Colonic mucosa (tissue), 4 donors: Measurements from ENCODE around the gene MRGPRG. TPM values are rescaled to one million over a fixed set of nuclear protein-coding genes. Genes with fewer than 3 reads are reported as not detected.

Experiments used
- DNase-seq: peaks from one replicate; pipeline ENCODE4 v3.0.0-alpha.2; 2020
- H3K27ac ChIP-seq: fragments of 200-600 bp; one replicate; pipeline ENCODE4 v1.8.0; 2021
- H3K27me3 ChIP-seq: fragments of 200-600 bp; one replicate; pipeline ENCODE4 v1.8.0; 2021
- H3K36me3 ChIP-seq: fragments of 200-600 bp; one replicate; pipeline ENCODE4 v1.8.0; 2021
- H3K4me1 ChIP-seq: fragments of 200-600 bp; one replicate; pipeline ENCODE4 v1.8.0; 2021; ENCODE audit warnings: mild to moderate bottlenecking
- H3K4me3 ChIP-seq: fragments of 200-600 bp; one replicate; pipeline ENCODE4 v1.8.0; 2021
- H3K9ac ChIP-seq, 2 donors: one replicate each; pipeline ENCODE4 v1.7.0; 2013; ENCODE audit warnings: control low read depth in 2 of 2, low read depth in 2 of 2, low read length in 2 of 2
- H3K9me3 ChIP-seq: fragments of 200-600 bp; one replicate; pipeline ENCODE4 v1.8.0; 2021
- CTCF ChIP-seq: fragments of 200-600 bp; IDR thresholded peaks from one replicate; pipeline ENCODE4 v1.8.0; 2022; ENCODE audit warnings: antibody characterized with exemption, mild to moderate bottlenecking
- intact Hi-C: fragments of 100-400 bp; cut with DNase I; formaldehyde crosslinking; loops from one replicate; pipeline ENCODE4 v1.14.1; 2022
- total RNA-seq, 2 donors: library from RNA; stranded (reverse); fragmentation: NEBNext Ultra II Directional in 1 of 2; extraction: Animal tissue kit (Norgen Biotek cat#: 25700) in 1 of 2; gene quantifications; one replicate each; pipeline ENCODE4 v1.2.1, GENCODE V29; 2021
- donor health status: healthy.
- donor health status: DM: no; HTN: no; CAD: no.
- donor health status: DM: no; HTN: no; CAD: no.

MRGPRG gene
- total RNA-seq, 2 donors from 2014 or later = not detected

- no peaks in the 10 kb centered on the region for H3K9me3 ChIP-seq
- intact Hi-C loops = no loop called here
- no peaks in the 10 kb centered on the region for H3K36me3 ChIP-seq
- no peak for TF ChIP-seq CTCF
- H3K27me3 ChIP-seq = peaks cover 5% of the 10 kb centered on the region
- H3K4me3 ChIP-seq = no peak overlapping the region
- no peak overlapping the region for H3K9ac ChIP-seq
- no peaks in the 10 kb centered on the region for H3K4me1 ChIP-seq
- DNase-seq = no peak
- H3K27ac ChIP-seq = no peak overlapping the region
Observed at GRCh38 chr11:3175194-3175593, 43.4 kb downstream of the MRGPRG start.

GRCh38 chr11:3174387-3174786, 44.2 kb downstream of the MRGPRG start:
- no peak for TF ChIP-seq CTCF
- no peak for DNase-seq

GRCh38 chr11:3173795-3174194, 44.8 kb downstream of the MRGPRG start:
- H3K4me3 ChIP-seq = no peak overlapping the region
- H3K9me3 ChIP-seq = no peaks in the 10 kb centered on the region
- TF ChIP-seq CTCF = no peak
- no peaks in the 10 kb centered on the region for H3K4me1 ChIP-seq
- no peaks in the 10 kb centered on the region for H3K36me3 ChIP-seq
- intact Hi-C loops = no loop called here
- H3K27ac ChIP-seq = no peak overlapping the region
- no peak for DNase-seq
- H3K27me3 ChIP-seq = peaks cover 19% of the 10 kb centered on the region
- no peak overlapping the region for H3K9ac ChIP-seq

More at GRCh38 chr11:3174387-3174786, 44.2 kb downstream of the MRGPRG start:
- H3K4me3 ChIP-seq = no peak overlapping the region
- intact Hi-C loops = no loop called here
- H3K9ac ChIP-seq = no peak overlapping the region
- peaks cover 13% of the 10 kb centered on the region for H3K27me3 ChIP-seq
- H3K9me3 ChIP-seq = no peaks in the 10 kb centered on the region
- H3K4me1 ChIP-seq = no peaks in the 10 kb centered on the region
- H3K27ac ChIP-seq = no peak overlapping the region
- no peaks in the 10 kb centered on the region for H3K36me3 ChIP-seq

- no peak for DNase-seq
Observed at GRCh38 chr11:3171931-3172560, 46.6 kb downstream of the MRGPRG start.

GRCh38 chr11:3170756-3171650, 47.6 kb downstream of the MRGPRG start:
- H3K27ac ChIP-seq = no peak overlapping the region
- no peaks in the 10 kb centered on the region for H3K9me3 ChIP-seq
- no peak overlapping the region for H3K9ac ChIP-seq
- TF ChIP-seq CTCF = no peak
- H3K27me3 ChIP-seq = peaks cover 19% of the 10 kb centered on the region
- H3K4me3 ChIP-seq = no peak overlapping the region
- no peaks in the 10 kb centered on the region for H3K36me3 ChIP-seq
- DNase-seq = no peak
- intact Hi-C loops = no loop called here
- H3K4me1 ChIP-seq = peaks cover 3% of the 10 kb centered on the region

More at GRCh38 chr11:3171931-3172560, 46.6 kb downstream of the MRGPRG start:
- no peak for TF ChIP-seq CTCF
- H3K36me3 ChIP-seq = no peaks in the 10 kb centered on the region
- peaks cover 19% of the 10 kb centered on the region for H3K27me3 ChIP-seq
- H3K9me3 ChIP-seq = no peaks in the 10 kb centered on the region
- no peak overlapping the region for H3K4me3 ChIP-seq
- H3K9ac ChIP-seq = no peak overlapping the region
- intact Hi-C loops = no loop called here
- H3K4me1 ChIP-seq = no peaks in the 10 kb centered on the region
- no peak overlapping the region for H3K27ac ChIP-seq
